ENCODE measurements around the gene RAB24. TPM values are rescaled to one million over a fixed set of nuclear protein-coding genes. Genes with fewer than 3 reads are reported as not detected.
A peak's percentile ranks its signal among the peaks of the same experiment; 100 is the strongest.

The RAB24 gene
- total and polyA plus RNA-seq, 2 of the 4 experiments (the other 2 are of a cell fraction), result 18.5 to 60.8 TPM

- DNase-seq (peak; percentile 10), ATAC-seq (ENCODE audit: low read depth) (peak; percentile 1; the same call in 1 of the 2 replicates)
- Histone ChIP-seq H4K91ac (ENCODE audit: insufficient read depth, low read depth, low read length) (no peak overlapping the region), H2BK5ac (ENCODE audit: low read depth, low read length, poor library complexity, severe bottlenecking) (no peak overlapping the region), H3K4me1 (ENCODE audit: control insufficient read depth, insufficient read depth, low read length) (peaks cover 12% of the 10 kb centered on the region), H2AFZ (replicated peaks; ENCODE audit: low read length, poor library complexity) (peak overlapping the region; percentile 90), H3K27ac (ENCODE audit: insufficient read depth, low read length) (peak overlapping the region; percentile 94; the same call in 1 of the 2 replicates), H2BK20ac (ENCODE audit: low read depth, low read length) (no peak overlapping the region), H3K9ac (ENCODE audit: low read depth, low read length) (peak overlapping the region; percentile 97), H4K8ac (ENCODE audit: low read depth in 2 of 2, low read length in 2 of 2) (peak overlapping the region; percentile 95; a peak in 2 of 4 replicates), H3K79me1 (ENCODE audit: low read depth in 1 of 2, low read length in 2 of 2) (peaks cover 12 to 72% of the 10 kb centered on the region in 2 experiments), H3K9me3 (ENCODE audit: control insufficient read depth, insufficient read depth, low read length) (no peaks in the 10 kb centered on the region), H3K14ac (replicated peaks; ENCODE audit: low read depth, low read length) (peak overlapping the region; percentile 69; the same call in 1 of the 2 replicates), H4K20me1 (ENCODE audit: insufficient read depth, low read length) (peaks cover 25% of the 10 kb centered on the region), H2BK120ac (ENCODE audit: low read depth, low read length) (no peak overlapping the region), H3K27me3 (ENCODE audit: control insufficient read depth, insufficient read depth, low read length) (no peaks in the 10 kb centered on the region), H2AK5ac (ENCODE audit: low read depth, low read length) (peak overlapping the region; percentile 59; the same call in 1 of the 2 replicates), H3K23ac (ENCODE audit: low read depth, low read length) (peak overlapping the region; percentile 92), H2BK15ac (ENCODE audit: low read depth, low read length) (no peak overlapping the region), H3K4me3 (ENCODE audit: insufficient read depth, low read depth, low read length) (peak overlapping the region; percentile 98), H3K56ac (ENCODE audit: extremely low read depth, insufficient read depth, low read length) (peak overlapping the region; percentile 36; the same call in 1 of the 2 replicates), H3K4ac (ENCODE audit: low read depth, low read length) (peak overlapping the region; percentile 64), H3K18ac (ENCODE audit: low read depth, low read length) (no peak overlapping the region), H3K4me2 (ENCODE audit: low read depth, low read length) (peak overlapping the region; percentile 84), H4K5ac (ENCODE audit: low read depth, low read length) (no peak overlapping the region), H2AK9ac (replicated peaks; ENCODE audit: low read depth, low read length, poor library complexity) (peak overlapping the region; percentile 71), H3K9me1 (ENCODE audit: insufficient read depth, low read length) (peaks cover 8% of the 10 kb centered on the region; the same call in 1 of the 2 replicates), H3K36me3 (ENCODE audit: control insufficient read depth, insufficient read depth, low read length) (peaks cover 31% of the 10 kb centered on the region)
- no peak for TF ChIP-seq RAD21 (IDR thresholded peaks at IDR 0.05; ENCODE audit: low read length)
- TF ChIP-seq SMC3 (IDR thresholded peaks at IDR 0.05; ENCODE audit: low read depth, low read length), result no peak
- 0 out of 2 replicates have a peak, but pooled peaks have one; percentile 6 for TF ChIP-seq CTCF (conservative IDR thresholded peaks at IDR 0.05; ENCODE audit: low read depth, low read length)
- TF ChIP-seq USF2 (IDR thresholded peaks at IDR 0.05; ENCODE audit: low read depth, low read length), result no peak
- in situ Hi-C loops (cut with MboI; ENCODE audit: low sequenced_read_pairs) (no loop called here), dilution Hi-C loops (cut with HindIII; ENCODE audit: low sequenced_read_pairs, unreplicated experiment) (no loop called here), intact Hi-C loops (cut with micrococcal nuclease) (no loop called here)
- CTCF ChIA-PET, result no interaction called here
- WGBS, 2 experiments (ENCODE audit: extremely low coverage in 2 of 2, insufficient read length in 1 of 2), result 73% methylated on average over 3 of the region's 24 CpGs; no CpG with 5 or more reads in 1 of the 2 experiments
- BruUV-seq (replicated peaks), result no TSS peak
- POLR2A ChIA-PET (ENCODE audit: unreplicated experiment), result no interaction called here
These were observed 987 bp downstream of the RAB24 start for GRCh38 chr5:177302354-177303110.
